H1 (cell line): Measurements from ENCODE around the gene GFOD1. TPM values are rescaled to one million over a fixed set of nuclear protein-coding genes. Genes with fewer than 3 reads are reported as not detected.

Experiments
- CTCF ChIA-PET: fragments of 300-600 bp; sonication (Branson Sonifier 250); formaldehyde crosslinking; loops from one replicate; lab custom pipeline; 2021; ENCODE audit not compliant: partially characterized antibody; lab: Charles Lee
- POLR2A ChIA-PET: fragments of 300-600 bp; sonication (Branson Sonifier 250); formaldehyde crosslinking; loops from one replicate; lab custom pipeline; 2021; ENCODE audit warnings: inconsistent platforms; ENCODE audit not compliant: partially characterized antibody; lab: Charles Lee
- DNase-seq, 2 experiments: peaks; one replicate each; pipeline versions ENCODE4 v3.0.0 to v3.0.0-alpha.2; 2010 to 2022; ENCODE audit warnings: low spot score in 2 of 2, low read depth in 1 of 2, mixed read lengths in 1 of 2
- FAIRE-seq: peaks from 2 replicates; lab custom pipeline; 2011; peaks lifted over from hg19 to GRCh38; lab: Jason Lieb, UNC
- H2AFZ ChIP-seq: 2 replicates; pipeline ENCODE4 v1.8.1; 2012; ENCODE audit warnings: low read length, inconsistent platforms
- H2AK5ac ChIP-seq: 2 replicates; pipeline ENCODE4 v1.6.1; 2013; ENCODE audit warnings: low read depth, low read length
- H2BK120ac ChIP-seq: replicated peaks from 2 replicates; pipeline ENCODE3; 2013; ENCODE audit warnings: low read depth, low read length, inconsistent platforms
- H2BK12ac ChIP-seq: 2 replicates; pipeline ENCODE4 v1.6.1; 2013; ENCODE audit warnings: low read depth, low read length
- H2BK15ac ChIP-seq: 2 replicates; pipeline ENCODE4 v1.6.1; 2013; ENCODE audit warnings: low read length
- H2BK20ac ChIP-seq: 2 replicates; pipeline ENCODE4 v1.6.1; 2013; ENCODE audit warnings: low read length
- H2BK5ac ChIP-seq: 2 replicates; pipeline ENCODE4 v1.6.1; 2013; ENCODE audit warnings: low read depth, low read length
- H3K14ac ChIP-seq: 2 replicates; pipeline ENCODE4 v1.6.1; 2013; ENCODE audit warnings: inconsistent platforms; ENCODE audit not compliant: insufficient read length
- H3K18ac ChIP-seq: 2 replicates; pipeline ENCODE4 v1.6.1; 2013; ENCODE audit warnings: low read length; ENCODE audit errors: extremely low read depth
- H3K23ac ChIP-seq: 2 replicates; pipeline ENCODE4 v1.6.1; 2013; ENCODE audit warnings: inconsistent platforms; ENCODE audit not compliant: insufficient read length
- H3K23me2 ChIP-seq: 2 replicates; pipeline ENCODE4 v1.6.1; 2013; ENCODE audit warnings: low read depth, low read length
- H3K27ac ChIP-seq: 2 replicates; pipeline ENCODE4 v1.6.1; 2011; ENCODE audit warnings: low read depth, low read length, inconsistent platforms
- H3K27me3 ChIP-seq, 4 experiments: replicated peaks in 1 of 4; 1 replicate in 1 of 4; 2 replicates in 3 of 4; pipeline versions ENCODE4 v1.6.1 to v1.8.1; 2011 to 2013; ENCODE audit warnings: low read length in 3 of 4, mild to moderate bottlenecking in 3 of 4, inconsistent platforms in 2 of 4, mixed read lengths in 2 of 4, moderate library complexity in 1 of 4; ENCODE audit not compliant: control insufficient read depth in 3 of 4, insufficient read depth in 3 of 4; ENCODE audit errors: extremely low read depth in 1 of 4
- H3K36me3 ChIP-seq, 4 experiments: 2 replicates each; pipeline versions ENCODE4 v1.6.1 to v1.8.1; 2011 to 2013; ENCODE audit warnings: mild to moderate bottlenecking in 4 of 4, low read length in 3 of 4, moderate library complexity in 2 of 4, control low read depth in 1 of 4, inconsistent platforms in 1 of 4; ENCODE audit not compliant: insufficient read depth in 4 of 4, control insufficient read depth in 2 of 4
- H3K4ac ChIP-seq: replicated peaks from 2 replicates; pipeline ENCODE3; 2013; ENCODE audit warnings: low read length, low read depth, mixed read lengths, inconsistent platforms; ENCODE audit not compliant: insufficient read length
- H3K4me1 ChIP-seq, 4 experiments: replicated peaks in 1 of 4; 1 replicate in 1 of 4; 2 replicates in 3 of 4; pipeline versions ENCODE4 v1.6.1 to v1.8.1; 2011 to 2013; ENCODE audit warnings: low read length in 3 of 4, inconsistent platforms in 2 of 4, mixed read lengths in 1 of 4; ENCODE audit not compliant: insufficient read depth in 4 of 4, control insufficient read depth in 3 of 4
- H3K4me2 ChIP-seq, 2 experiments: 2 replicates each; pipeline versions ENCODE4 v1.6.1 to v1.8.1; 2011 to 2013; ENCODE audit warnings: low read depth in 2 of 2, low read length in 2 of 2, control low read depth in 1 of 2, inconsistent platforms in 1 of 2, mild to moderate bottlenecking in 1 of 2; ENCODE audit not compliant: insufficient read depth in 1 of 2
- H3K4me3 ChIP-seq, 4 experiments: fragments of 200-600, 300-600 bp in 1 of 4; sonication (generic), shearing (Covaris generic), sonication (Bioruptor Twin) in 1 of 4; 2 replicates each; pipeline versions ENCODE4 v1.5.1 to v1.8.1; 2011 to 2016; ENCODE audit warnings: low read length in 4 of 4, low read depth in 3 of 4, control low read depth in 2 of 4, inconsistent platforms in 2 of 4, mild to moderate bottlenecking in 2 of 4, mixed read lengths in 1 of 4, moderate library complexity in 1 of 4; ENCODE audit not compliant: insufficient read depth in 2 of 4; ENCODE audit errors: extremely low read depth in 1 of 4
- H3K56ac ChIP-seq: replicated peaks from 2 replicates; pipeline ENCODE3; 2013; ENCODE audit warnings: low read depth, mild to moderate bottlenecking, mixed read lengths, low read length, inconsistent platforms; ENCODE audit not compliant: insufficient read length
- H3K79me1 ChIP-seq: 2 replicates; pipeline ENCODE4 v1.6.1; 2013; ENCODE audit warnings: low read depth, low read length, control low read depth
- H3K79me2 ChIP-seq, 2 experiments: 2 replicates each; pipeline versions ENCODE4 v1.6.1 to v1.8.1; 2012 to 2013; ENCODE audit warnings: low read length in 2 of 2, mild to moderate bottlenecking in 2 of 2, inconsistent platforms in 1 of 2; ENCODE audit not compliant: insufficient read depth in 2 of 2, control insufficient read depth in 1 of 2
- H3K9ac ChIP-seq, 4 experiments: replicated peaks in 1 of 4; 1 replicate in 1 of 4; 2 replicates in 3 of 4; pipeline versions ENCODE4 v1.6.1 to v1.8.1; 2011 to 2013; ENCODE audit warnings: low read depth in 3 of 4, low read length in 3 of 4, control low read depth in 2 of 4, mild to moderate bottlenecking in 2 of 4, moderate library complexity in 2 of 4, inconsistent platforms in 1 of 4; ENCODE audit errors: extremely low read depth in 1 of 4
- H3K9me3 ChIP-seq, 2 experiments: 2 replicates each; pipeline versions ENCODE4 v1.6.1 to v1.8.1; 2012 to 2013; ENCODE audit warnings: mild to moderate bottlenecking in 2 of 2, moderate library complexity in 2 of 2, control low read depth in 1 of 2, inconsistent platforms in 1 of 2, low read depth in 1 of 2, low read length in 1 of 2, mixed read lengths in 1 of 2; ENCODE audit not compliant: insufficient read depth in 2 of 2
- H4K20me1 ChIP-seq, 2 experiments: replicated peaks in 1 of 2; 2 replicates each; pipeline versions ENCODE3 to v1.8.1; 2011 to 2013; ENCODE audit warnings: inconsistent platforms in 2 of 2, low read length in 2 of 2, mild to moderate bottlenecking in 1 of 2; ENCODE audit not compliant: insufficient read depth in 2 of 2, control insufficient read depth in 1 of 2
- H4K5ac ChIP-seq: 2 replicates; pipeline ENCODE4 v1.6.1; 2013; ENCODE audit warnings: low read length, low read depth, mixed read lengths, inconsistent platforms; ENCODE audit not compliant: insufficient read length
- H4K8ac ChIP-seq: 2 replicates; pipeline ENCODE4 v1.8.0; 2013; ENCODE audit warnings: mild to moderate bottlenecking, moderate library complexity, low read length, inconsistent platforms; ENCODE audit not compliant: insufficient read depth; ENCODE audit errors: extremely low read depth
- H4K91ac ChIP-seq: replicated peaks from 2 replicates; pipeline ENCODE3; 2013; ENCODE audit warnings: low read length, mixed read lengths, inconsistent platforms; ENCODE audit not compliant: insufficient read length
- GTF2F1 ChIP-seq: IDR thresholded peaks from 2 replicates; pipeline ENCODE4 v1.6.1; 2012; ENCODE audit warnings: low read depth, low read length, improper control_type of control experiment, borderline replicate concordance
- NRF1 ChIP-seq: IDR thresholded peaks from 2 replicates; pipeline ENCODE4 v1.6.1; 2011; ENCODE audit warnings: mild to moderate bottlenecking, low read depth, low read length, improper control_type of control experiment
- WGBS, 2 experiments: shearing (Covaris generic) in 1 of 2; methylation state at CpG; one replicate each; pipeline versions ENCODE4 v1.1.6 to v1.1.7; 2013 to 2015; ENCODE audit warnings: low lambda C conversion rate in 2 of 2, mixed read lengths in 2 of 2, inconsistent platforms in 1 of 2, low coverage in 1 of 2, missing lambda C conversion rate in 1 of 2; ENCODE audit not compliant: insufficient replicate concordance in 2 of 2, insufficient coverage in 1 of 2, insufficient read length in 1 of 2; ENCODE audit errors: extremely low coverage in 1 of 2, missing lambda C conversion rate in 1 of 2; 5-methylcytosine and 5-hydroxymethylcytosine counted together
- polyA plus RNA-seq, 7 experiments: library from polyadenylated mRNA; depleted of rRNA in 3 of 7; stranded (reverse) in 5 of 7; unstranded in 2 of 7; fragments of >200 nt in 5 of 7; fragments of 200-250 nt in 2 of 7; gene quantifications; 1 replicate in 5 of 7; 2 replicates in 1 of 7; 4 replicates in 1 of 7; pipeline versions ENCODE4 v1.2.1 to v1.2.3, GENCODE V29; 2011 to 2013; ENCODE audit warnings: missing spikeins in 2 of 7, mixed read lengths in 2 of 7
- total RNA-seq: library from RNA; stranded (reverse); fragmentation: NEBNext Ultra II Directional; extraction: Animal tissue kit (Norgen Biotek cat#: 25700); gene quantifications from 2 replicates; pipeline ENCODE4 v1.2.1, GENCODE V29; 2021

GFOD1 gene
- total and polyA plus RNA-seq, 2 of the 8 experiments (the other 6 are each of a cell fraction or from before 2014, with no cell fraction given): 2.5 to 8.8 TPM

- no peaks in the 10 kb centered on the region for H3K27me3 ChIP-seq
- H3K9ac ChIP-seq: no peak overlapping the region
- no peak overlapping the region for H2BK5ac ChIP-seq
- no peak overlapping the region for H4K91ac ChIP-seq
- POLR2A ChIA-PET: no interaction called here
- H3K27ac ChIP-seq: no peak overlapping the region
- no peak overlapping the region for H4K5ac ChIP-seq
- H2BK120ac ChIP-seq: no peak overlapping the region
- no peak overlapping the region for H2BK15ac ChIP-seq
- TF ChIP-seq NRF1: no peak
- no peak for TF ChIP-seq GTF2F1
- TF ChIP-seq, all 59 proteins: peak for 0
- no peak overlapping the region for H4K8ac ChIP-seq
- H3K79me2 ChIP-seq: no peaks in the 10 kb centered on the region; a peak in 1 of 4 replicates
- H4K20me1 ChIP-seq: no peaks in the 10 kb centered on the region
- no peaks in the 10 kb centered on the region for H3K36me3 ChIP-seq
- no peak overlapping the region for H3K23ac ChIP-seq
- no peaks in the 10 kb centered on the region for H3K23me2 ChIP-seq
- H3K9me3 ChIP-seq: no peaks in the 10 kb centered on the region
- H3K79me1 ChIP-seq: peaks cover 2% of the 10 kb centered on the region; the same call in 1 of the 2 replicates
- no peak overlapping the region for H3K18ac ChIP-seq
- WGBS, 2 experiments: 91% methylated on average over 3 of the region's 3 CpGs; no CpG with 5 or more reads in 1 of the 2 experiments
- FAIRE-seq: no peak
- no peak overlapping the region for H2AFZ ChIP-seq
- H3K4me1 ChIP-seq: peaks cover 5 to 27% (median 19%) of the 10 kb centered on the region in 4 experiments
- no peak overlapping the region for H3K4me3 ChIP-seq
- peak overlapping the region; percentile 61; the same call in 1 of the 2 replicates for H2AK5ac ChIP-seq
- no peak overlapping the region for H3K4me2 ChIP-seq
- H2BK20ac ChIP-seq: no peak overlapping the region
- CTCF ChIA-PET: interaction anchor here (0.6 to 1.4 kb wide), 2 partner anchors 9 to 130 kb away, joined by 3 read pairs; no protein-coding TSS in a partner anchor
- no peak for DNase-seq
- H3K4ac ChIP-seq: no peak overlapping the region
- H3K56ac ChIP-seq: no peak overlapping the region
- H2BK12ac ChIP-seq: no peak overlapping the region
- no peak overlapping the region for H3K14ac ChIP-seq
These were observed 20.2 kb downstream of the GFOD1 start for GRCh38 chr6:13467216-13467600.
